HCT116 (cell line): Measurements from ENCODE around the gene PKD2. TPM values are rescaled to one million over a fixed set of nuclear protein-coding genes. Genes with fewer than 3 reads are reported as not detected.

ENCODE experiments used
- ATAC-seq: fragments of 200-7000 bp; cut with Tn5 transposase; 2 replicates; pipeline ENCODE4 v1.9.1; 2020; ENCODE audit warnings: mild to moderate bottlenecking, moderate library complexity
- BruUV-seq: library from RNA; stranded (reverse); fragments of 400-500 nt; replicated peaks from 2 replicates; lab custom pipeline; 2021; lab: Mats Ljungman, UMichigan
- CTCF ChIA-PET: fragments of 300-600 bp; sonication (Branson Sonifier 250); formaldehyde crosslinking; loops from one replicate; lab custom pipeline; 2021; ENCODE audit warnings: antibody characterized with exemption; lab: Charles Lee
- POLR2A ChIA-PET: fragments of 300-600, 350-600 bp; sonication (Branson Sonifier 250); formaldehyde crosslinking; loops from one replicate; lab custom pipeline; 2021; ENCODE audit warnings: antibody characterized with exemption; lab: Charles Lee
- RAD21 ChIA-PET, 2 experiments: fragments of 300-600 bp; sonication (Branson Sonifier 250); formaldehyde crosslinking; loops; one replicate each; lab custom pipeline; 2023; ENCODE audit warnings: low total read pairs in 2 of 2; ENCODE audit not compliant: uncharacterized antibody in 2 of 2, unreplicated experiment in 2 of 2, low non-redundant PET in 1 of 2; lab: Charles Lee
- DNase-seq: peaks from one replicate; pipeline ENCODE4 v3.0.0-alpha.2; 2010; ENCODE audit warnings: low read depth, low spot score
- H2AFZ ChIP-seq: fragments of 200-600 bp; shearing (Covaris generic), sonication (generic); 2 replicates; pipeline ENCODE4 v1.6.1; 2017; ENCODE audit warnings: low read depth, mixed run types, mixed read lengths, antibody characterized with exemption, low read length; ENCODE audit not compliant: poor library complexity, severe bottlenecking
- H3K27ac ChIP-seq: 2 replicates; pipeline ENCODE4 v1.5.1; 2012; ENCODE audit warnings: low read depth, low read length
- H3K27me3 ChIP-seq: fragments of 200-600 bp; sonication (generic); 2 replicates; pipeline ENCODE4 v1.6.1; 2016; ENCODE audit warnings: mixed run types, low read length, mixed read lengths; ENCODE audit not compliant: insufficient read depth
- H3K36me3 ChIP-seq, 2 experiments: fragments of 200-500 bp in 1 of 2; fragments of 200-600 bp in 1 of 2; sonication (Bioruptor generic) in 1 of 2; sonication (generic) in 1 of 2; 2 replicates each; pipeline versions ENCODE4 v1.5.1 to v1.6.1; 2014 to 2016; ENCODE audit warnings: low read length in 2 of 2, inconsistent platforms in 1 of 2, mixed read lengths in 1 of 2, mixed run types in 1 of 2; ENCODE audit not compliant: insufficient read depth in 2 of 2, control insufficient read depth in 1 of 2
- H3K4me1 ChIP-seq, 2 experiments: fragments of 200-600 bp in 1 of 2; sonication (generic) in 1 of 2; 2 replicates each; pipeline versions ENCODE4 v1.5.1 to v1.6.1; 2012 to 2017; ENCODE audit warnings: low read length in 2 of 2, inconsistent platforms in 1 of 2, mild to moderate bottlenecking in 1 of 2, mixed read lengths in 1 of 2, mixed run types in 1 of 2, moderate library complexity in 1 of 2; ENCODE audit not compliant: insufficient read depth in 2 of 2, control insufficient read depth in 1 of 2
- H3K4me2 ChIP-seq: fragments of 200-600 bp; sonication (generic); 2 replicates; pipeline ENCODE4 v1.6.1; 2017; ENCODE audit warnings: mixed run types, low read length, mixed read lengths
- H3K4me3 ChIP-seq, 2 experiments: fragments of 200-600 bp in 1 of 2; sonication (generic) in 1 of 2; replicated peaks in 1 of 2; 2 replicates each; pipeline ENCODE4 v1.5.1; 2011 to 2016; ENCODE audit warnings: low read length in 2 of 2, control low read depth in 1 of 2, low read depth in 1 of 2, mild to moderate bottlenecking in 1 of 2, mixed read lengths in 1 of 2, mixed run types in 1 of 2
- H3K79me2 ChIP-seq: fragments of 200-600 bp; sonication (generic); 2 replicates; pipeline ENCODE4 v1.6.1; 2017; ENCODE audit warnings: mild to moderate bottlenecking, mixed run types, low read length, moderate library complexity, mixed read lengths; ENCODE audit not compliant: insufficient read depth
- H3K9ac ChIP-seq: fragments of 200-600 bp; sonication (generic); 2 replicates; pipeline ENCODE4 v1.6.1; 2016; ENCODE audit warnings: low read length, mixed read lengths
- H3K9me2 ChIP-seq: fragments of 200-600 bp; sonication (generic), shearing (Covaris generic); 2 replicates; pipeline ENCODE4 v1.6.1; 2017; ENCODE audit warnings: mixed run types, mild to moderate bottlenecking, moderate library complexity; ENCODE audit not compliant: insufficient read depth
- H3K9me3 ChIP-seq, 2 experiments: fragments of 200-500 bp in 1 of 2; fragments of 200-600 bp in 1 of 2; sonication (Bioruptor generic) in 1 of 2; sonication (generic) in 1 of 2; 2 replicates each; pipeline ENCODE4 v1.6.1; 2014 to 2017; ENCODE audit warnings: low read length in 2 of 2, mixed read lengths in 2 of 2, inconsistent platforms in 1 of 2, low read depth in 1 of 2, mild to moderate bottlenecking in 1 of 2, mixed run types in 1 of 2, moderate library complexity in 1 of 2; ENCODE audit not compliant: control insufficient read depth in 1 of 2, insufficient read depth in 1 of 2
- H4K20me1 ChIP-seq: fragments of 200-600 bp; sonication (generic), shearing (Covaris generic); 2 replicates; pipeline ENCODE4 v1.6.1; 2017; ENCODE audit warnings: mixed run types, mild to moderate bottlenecking, moderate library complexity; ENCODE audit not compliant: insufficient read depth
- ELF1 ChIP-seq: IDR thresholded peaks from 2 replicates; pipeline ENCODE4 v1.6.1; 2012; ENCODE audit warnings: low read depth, borderline replicate concordance
- RAD21 ChIP-seq: IDR thresholded peaks from 2 replicates; pipeline ENCODE4 v1.6.1; 2012; ENCODE audit warnings: low read depth, mild to moderate bottlenecking
- TCF7L2 ChIP-seq: IDR thresholded peaks from 2 replicates; pipeline ENCODE4 v1.7.0; 2011; ENCODE audit warnings: borderline replicate concordance, inconsistent platforms; ENCODE audit not compliant: insufficient read depth, insufficient read length; ENCODE audit errors: extremely low read depth
- YY1 ChIP-seq: IDR thresholded peaks from 2 replicates; pipeline ENCODE4 v1.6.1; 2011; ENCODE audit warnings: low read length, low read depth, moderate library complexity, mild to moderate bottlenecking; ENCODE audit not compliant: insufficient replicate concordance; ENCODE audit errors: extremely low read depth
- intact Hi-C: fragments of 100-400 bp; cut with micrococcal nuclease; formaldehyde crosslinking; loops from 2 replicates; pipeline ENCODE4 v1.10.0; 2022
- total RNA-seq: library from RNA; stranded (reverse); gene quantifications from one replicate; pipeline ENCODE4 v1.2.1, GENCODE V29; 2021; ENCODE audit not compliant: unreplicated experiment
- TF ChIP-seq, protein P1 (sequence below): IDR thresholded peaks from 2 replicates; pipeline ENCODE4 v1.6.1; 2011; ENCODE audit warnings: mild to moderate bottlenecking, low read length, moderate library complexity; ENCODE audit not compliant: insufficient replicate concordance; ENCODE audit errors: extremely low read depth

Gene PKD2
- total RNA-seq, 1 experiment from 2014 or later = 10.1 TPM

GRCh38 chr4:88102026-88102425 lies 94.6 kb downstream of the PKD2 start (continued):
- TF ChIP-seq, protein P1, sequence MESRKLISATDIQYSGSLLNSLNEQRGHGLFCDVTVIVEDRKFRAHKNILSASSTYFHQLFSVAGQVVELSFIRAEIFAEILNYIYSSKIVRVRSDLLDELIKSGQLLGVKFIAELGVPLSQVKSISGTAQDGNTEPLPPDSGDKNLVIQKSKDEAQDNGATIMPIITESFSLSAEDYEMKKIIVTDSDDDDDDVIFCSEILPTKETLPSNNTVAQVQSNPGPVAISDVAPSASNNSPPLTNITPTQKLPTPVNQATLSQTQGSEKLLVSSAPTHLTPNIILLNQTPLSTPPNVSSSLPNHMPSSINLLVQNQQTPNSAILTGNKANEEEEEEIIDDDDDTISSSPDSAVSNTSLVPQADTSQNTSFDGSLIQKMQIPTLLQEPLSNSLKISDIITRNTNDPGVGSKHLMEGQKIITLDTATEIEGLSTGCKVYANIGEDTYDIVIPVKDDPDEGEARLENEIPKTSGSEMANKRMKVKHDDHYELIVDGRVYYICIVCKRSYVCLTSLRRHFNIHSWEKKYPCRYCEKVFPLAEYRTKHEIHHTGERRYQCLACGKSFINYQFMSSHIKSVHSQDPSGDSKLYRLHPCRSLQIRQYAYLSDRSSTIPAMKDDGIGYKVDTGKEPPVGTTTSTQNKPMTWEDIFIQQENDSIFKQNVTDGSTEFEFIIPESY = no peak
- TF ChIP-seq TCF7L2 (no peak), RAD21 (no peak)

- H3K9me3 ChIP-seq = no peaks in the 10 kb centered on the region
- ChIA-PET CTCF (no interaction called here), RAD21 (no interaction called here)
- no peaks in the 10 kb centered on the region for H3K79me2 ChIP-seq
- BruUV-seq = no TSS peak
- no peaks in the 10 kb centered on the region for H4K20me1 ChIP-seq
- H3K9me2 ChIP-seq = no peaks in the 10 kb centered on the region
- no peaks in the 10 kb centered on the region for H3K27me3 ChIP-seq
- no peaks in the 10 kb centered on the region for H3K36me3 ChIP-seq
- no peak overlapping the region for H3K4me3 ChIP-seq
- DNase-seq = no peak
- intact Hi-C loops = no loop called here
- no peak overlapping the region for H3K27ac ChIP-seq
- TF ChIP-seq ELF1 = no peak
- TF ChIP-seq YY1 = no peak
- TF ChIP-seq, all 23 proteins: peak for 0
- Histone ChIP-seq H3K4me1 (peaks cover 0 to 23% of the 10 kb centered on the region in 2 experiments; a peak in 3 of 4 replicates), H3K4me2 (no peak overlapping the region), H2AFZ (no peak overlapping the region), H3K9ac (no peak overlapping the region)
- no peak for ATAC-seq
- POLR2A ChIA-PET = interaction anchor here (0.8 kb wide), 1 partner anchor 72 kb away, joined by 3 read pairs; no protein-coding TSS in a partner anchor
Observed at GRCh38 chr4:88104902-88105610, 97.6 kb downstream of the PKD2 start.
